Fibroblast of the aortic adventitia (primary cell): ENCODE data around the gene SETD3. TPM values are rescaled to one million over a fixed set of nuclear protein-coding genes. Genes with fewer than 3 reads are reported as not detected.

Experiments used
- DNase-seq: peaks from one replicate; pipeline ENCODE4 v3.0.0-alpha.2; 2010; ENCODE audit warnings: low read depth
- H3K4me3 ChIP-seq: 2 replicates; pipeline ENCODE4 v1.5.1; 2011; ENCODE audit warnings: low read depth, mild to moderate bottlenecking, control low read depth, low read length, moderate library complexity
- CTCF ChIP-seq: IDR thresholded peaks from 2 replicates; pipeline ENCODE4 v1.5.1; 2011; ENCODE audit warnings: mild to moderate bottlenecking, low read length, control low read depth, inconsistent platforms; ENCODE audit not compliant: insufficient read depth
- total RNA-seq: library from RNA; depleted of rRNA; stranded (reverse); fragments of >200 nt; gene quantifications from 2 replicates; pipeline ENCODE4 v1.2.3, GENCODE V29; 2012; ENCODE audit warnings: low replicate concordance

Gene SETD3
- total RNA-seq, 1 donor = 47.6 TPM

DNA sequence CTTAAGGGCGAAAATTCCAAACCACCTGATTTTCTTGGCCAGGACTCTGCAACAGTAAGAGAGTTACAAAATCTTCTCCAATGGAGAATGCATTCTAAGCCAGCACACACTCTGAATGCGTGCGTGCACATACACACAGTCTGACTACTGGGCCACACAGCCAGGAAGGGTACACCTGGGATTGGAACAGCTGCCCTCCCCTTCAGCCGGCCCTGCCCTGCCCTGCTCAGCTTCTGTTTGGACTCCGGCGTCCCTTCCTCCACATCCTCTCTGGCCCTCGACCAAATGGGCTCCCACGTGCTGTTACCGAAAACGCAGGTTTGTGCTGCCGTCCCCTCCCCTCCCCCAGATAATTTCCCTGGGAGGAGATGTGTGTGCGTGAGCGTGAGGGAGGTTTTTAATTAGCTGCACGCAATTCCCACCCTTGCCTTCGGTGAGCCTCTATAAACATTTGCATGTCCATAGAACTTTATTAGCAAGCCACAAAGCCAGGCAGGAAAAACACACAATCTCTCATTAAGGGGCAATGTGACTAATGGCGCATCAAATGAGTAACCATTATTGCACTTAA is 43.5 kb upstream of the SETD3 start:
- no peak overlapping the region for H3K4me3 ChIP-seq
- TF ChIP-seq CTCF = no peak
- DNase-seq = peak; percentile 27

GRCh38 chr14:99523704-99524055 is 43.0 kb upstream of the SETD3 start:
- DNase-seq = no peak
- TF ChIP-seq CTCF = no peak
- no peak overlapping the region for H3K4me3 ChIP-seq

DNA sequence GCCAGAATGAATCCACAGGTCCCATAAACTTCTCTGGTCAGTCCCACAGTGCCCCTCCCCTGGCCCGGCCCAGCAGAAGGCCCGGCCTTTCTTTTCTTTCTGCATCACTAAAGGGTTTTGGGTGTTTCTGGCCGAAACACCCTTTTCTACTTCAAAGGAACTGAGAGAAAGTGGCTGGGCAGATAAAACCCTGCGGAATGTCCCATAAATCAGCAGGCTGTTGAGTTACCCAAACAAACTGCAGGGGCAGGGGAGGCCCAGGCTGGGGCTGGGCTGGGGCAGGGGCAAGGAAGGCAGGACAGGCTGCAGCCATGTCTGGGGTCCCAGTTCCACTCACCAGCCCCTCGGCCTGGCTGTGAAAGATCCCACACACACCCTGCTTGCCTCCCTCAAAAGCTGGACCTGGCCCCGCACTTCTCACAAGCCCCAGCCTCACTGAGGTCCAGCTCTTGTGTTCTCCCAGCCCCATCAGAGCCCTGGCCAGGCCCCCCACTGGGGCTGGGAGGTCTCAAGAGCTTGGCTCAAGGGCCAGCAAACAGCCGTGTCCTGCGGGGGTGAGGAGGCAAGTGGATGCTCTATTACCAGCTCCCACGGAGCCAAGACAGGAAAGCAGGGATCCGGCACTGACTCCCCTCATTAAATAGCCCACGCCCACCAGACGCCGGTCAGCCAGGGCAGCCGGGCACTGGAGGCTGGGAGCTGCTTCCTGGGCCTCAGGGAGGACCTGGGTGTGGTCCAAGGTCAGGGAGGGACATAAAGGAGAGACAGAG is 42.5 kb upstream of the SETD3 start:
- TF ChIP-seq CTCF = no peak
- no peak overlapping the region for H3K4me3 ChIP-seq
- peak; percentile 61 for DNase-seq

GRCh38 chr14:99522457-99522891 is 41.8 kb upstream of the SETD3 start:
- TF ChIP-seq CTCF = no peak
- no peak overlapping the region for H3K4me3 ChIP-seq
- peak; percentile 49 for DNase-seq

DNA sequence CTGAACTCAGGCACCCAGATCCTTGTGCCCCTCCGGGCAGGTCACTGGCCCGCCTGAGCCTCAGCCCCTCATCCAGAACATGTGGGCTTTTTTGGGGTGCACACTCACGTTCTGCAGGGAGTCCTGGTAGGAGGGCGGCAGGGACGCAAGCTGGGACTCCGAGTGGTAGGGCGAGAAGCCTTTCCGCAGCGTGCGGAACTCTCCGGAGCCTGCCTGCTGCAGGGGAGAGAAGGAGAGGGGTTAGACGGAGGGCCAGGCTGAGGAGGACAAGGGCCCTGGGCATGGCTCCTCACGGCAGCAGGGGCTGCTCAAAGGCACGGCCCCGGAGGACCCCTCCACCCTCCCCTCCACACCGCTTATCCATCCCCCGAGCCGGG is 41.4 kb upstream of the SETD3 start:
- no peak for TF ChIP-seq CTCF
- no peak overlapping the region for H3K4me3 ChIP-seq

GRCh38 chr14:99521176-99522024 is 40.7 kb upstream of the SETD3 start:
- no peak for DNase-seq
- no peak overlapping the region for H3K4me3 ChIP-seq
- no peak for TF ChIP-seq CTCF

More for the DNA sequence above, 41.4 kb upstream of the SETD3 start:
- no peak for DNase-seq
